Right cardiac atrium (tissue), 5 donors: Measurements from ENCODE around the gene DTNB. TPM values are rescaled to one million over a fixed set of nuclear protein-coding genes. Genes with fewer than 3 reads are reported as not detected.

Experiments used
- ATAC-seq, 2 donors: fragments of 200-7000 bp; cut with Tn5 transposase; one replicate each; pipeline versions ENCODE4 v1.8.0 to v1.9.1; 2020; ENCODE audit warnings: moderate library complexity in 2 of 2, mild to moderate bottlenecking in 1 of 2
- DNase-seq, 3 donors: peaks; one replicate each; pipeline ENCODE4 v3.0.0-alpha.2; 2020
- H3K27ac ChIP-seq: one replicate; pipeline ENCODE4 v1.5.1; 2013; ENCODE audit warnings: mild to moderate bottlenecking, low read length, control low read depth, moderate library complexity
- H3K27me3 ChIP-seq: one replicate; pipeline ENCODE4 v1.6.1; 2013; ENCODE audit not compliant: control insufficient read depth, insufficient read depth
- H3K4me1 ChIP-seq: one replicate; pipeline ENCODE4 v1.6.1; 2013; ENCODE audit warnings: low read length; ENCODE audit not compliant: control insufficient read depth, insufficient read depth
- H3K4me3 ChIP-seq: one replicate; pipeline ENCODE4 v1.5.1; 2013; ENCODE audit warnings: low read length, control low read depth
- H3K9me3 ChIP-seq: one replicate; pipeline ENCODE4 v1.6.1; 2013; ENCODE audit warnings: low read length; ENCODE audit not compliant: control insufficient read depth
- WGBS: extraction: QIAGEN DNeasy Blood & Tissue Kit; methylation state at CpG from one replicate; pipeline ENCODE4 v1.1.7; 2013; 5-methylcytosine and 5-hydroxymethylcytosine counted together
- intact Hi-C, 4 donors: fragments of 100-400 bp; cut with DNase I; formaldehyde crosslinking; loops; one replicate each; pipeline versions ENCODE4 v1.11.0 to v1.14.0; 2022 to 2023
- polyA plus RNA-seq: library from polyadenylated mRNA; stranded (reverse); fragments of 200-250 nt; gene quantifications from one replicate; pipeline ENCODE4 v1.2.3, GENCODE V29; 2013
- total RNA-seq, 4 donors: library from RNA; stranded (reverse); fragmentation: NEBNext Ultra II Directional; extraction: Animal tissue kit (Norgen Biotek cat#: 25700); gene quantifications; one replicate each; pipeline ENCODE4 v1.2.1, GENCODE V29; 2021
- donor health status: healthy with polysubstance abuse.
- donor health status: DM: no; HTN: yes; CAD: no.
- donor health status: DM: no; HTN: no; CAD: no.
- donor health status: DM: no; HTN: yes; CAD: no; lungs with severe emphysema.
- donor health status: DM: yes; HTN: yes; CAD: no.

DTNB gene
- total and polyA plus RNA-seq, 5 donors, result 3.6 to 8.1 (median 6.0) TPM

GRCh38 chr2:25453199-25453905 is 220.0 kb downstream of the DTNB start:
- ATAC-seq (no peak), DNase-seq (no peak)
- Histone ChIP-seq H3K4me3 (no peak overlapping the region), H3K27me3 (no peaks in the 10 kb centered on the region), H3K9me3 (no peaks in the 10 kb centered on the region), H3K27ac (no peak overlapping the region), H3K4me1 (no peaks in the 10 kb centered on the region)
- 90% methylated on average over 3 of the region's 3 CpGs for WGBS
- intact Hi-C loops, result no loop called here

- H3K27ac ChIP-seq, result no peak overlapping the region
- H3K4me1 ChIP-seq, result no peaks in the 10 kb centered on the region
- H3K4me3 ChIP-seq, result no peak overlapping the region
- intact Hi-C loops, result no loop called here
- no peaks in the 10 kb centered on the region for H3K27me3 ChIP-seq
- H3K9me3 ChIP-seq, result no peaks in the 10 kb centered on the region
- DNase-seq, result no peak
- WGBS, result 88% methylated on average over 6 of the region's 6 CpGs
- no peak for ATAC-seq
These were observed 224.6 kb downstream of the DTNB start for GRCh38 chr2:25448808-25449207.

GRCh38 chr2:25447018-25447417 is 226.4 kb downstream of the DTNB start:
- DNase-seq, result no peak
- Histone ChIP-seq H3K4me1 (no peaks in the 10 kb centered on the region), H3K27me3 (no peaks in the 10 kb centered on the region), H3K27ac (no peak overlapping the region), H3K4me3 (no peak overlapping the region), H3K9me3 (no peaks in the 10 kb centered on the region)
- intact Hi-C loops, result no loop called here
- WGBS, result 96% methylated on average over 1 of the region's 1 CpG
- no peak for ATAC-seq

- ATAC-seq (no peak), DNase-seq (no peak)
- intact Hi-C loops, result no loop called here
- no peaks in the 10 kb centered on the region for H3K4me1 ChIP-seq
- no peaks in the 10 kb centered on the region for H3K9me3 ChIP-seq
- H3K4me3 ChIP-seq, result no peak overlapping the region
- H3K27me3 ChIP-seq, result no peaks in the 10 kb centered on the region
- WGBS, result 83% methylated on average over 4 of the region's 4 CpGs
- no peak overlapping the region for H3K27ac ChIP-seq
These were observed 227.3 kb downstream of the DTNB start for GRCh38 chr2:25446122-25446521.

- no peak overlapping the region for H3K27ac ChIP-seq
- no peak overlapping the region for H3K4me3 ChIP-seq
- ATAC-seq, result no peak
- H3K4me1 ChIP-seq, result no peaks in the 10 kb centered on the region
- no peaks in the 10 kb centered on the region for H3K27me3 ChIP-seq
- WGBS, result 85% methylated on average over 8 of the region's 8 CpGs
- DNase-seq, result no peak
- no peaks in the 10 kb centered on the region for H3K9me3 ChIP-seq
- intact Hi-C loops, result no loop called here
These were observed 227.9 kb downstream of the DTNB start for GRCh38 chr2:25445464-25445863.

GRCh38 chr2:25444608-25445270 is 228.6 kb downstream of the DTNB start:
- H3K27ac ChIP-seq, result no peak overlapping the region

GRCh38 chr2:25443766-25444165 is 229.6 kb downstream of the DTNB start:
- H3K9me3 ChIP-seq, result no peaks in the 10 kb centered on the region
- H3K4me3 ChIP-seq, result no peak overlapping the region
- intact Hi-C loops, result no loop called here
- ATAC-seq, result no peak
- WGBS, result 93% methylated on average over 3 of the region's 3 CpGs
- no peaks in the 10 kb centered on the region for H3K4me1 ChIP-seq
- H3K27me3 ChIP-seq, result no peaks in the 10 kb centered on the region
- DNase-seq, result no peak
- no peak overlapping the region for H3K27ac ChIP-seq

More at GRCh38 chr2:25444608-25445270, 228.6 kb downstream of the DTNB start:
- Histone ChIP-seq H3K4me1 (no peaks in the 10 kb centered on the region), H3K4me3 (no peak overlapping the region), H3K27me3 (no peaks in the 10 kb centered on the region), H3K9me3 (no peaks in the 10 kb centered on the region)
- 86% methylated on average over 8 of the region's 8 CpGs for WGBS
- intact Hi-C loops, result no loop called here
- DNase-seq (no peak), ATAC-seq (no peak)

GRCh38 chr2:25441353-25441752 is 232.0 kb downstream of the DTNB start:
- intact Hi-C loops, result no loop called here
- Histone ChIP-seq H3K4me3 (no peak overlapping the region), H3K4me1 (no peaks in the 10 kb centered on the region), H3K27ac (no peak overlapping the region), H3K27me3 (no peaks in the 10 kb centered on the region), H3K9me3 (no peaks in the 10 kb centered on the region)
- no peak for DNase-seq
- ATAC-seq, result no peak
- 59% methylated on average over 3 of the region's 3 CpGs for WGBS

- 95% methylated on average over 2 of the region's 2 CpGs for WGBS
These were observed 234.6 kb downstream of the DTNB start for GRCh38 chr2:25438793-25439192.

GRCh38 chr2:25437881-25438662 is 235.3 kb downstream of the DTNB start:
- ATAC-seq (no peak), DNase-seq (no peak)
- no peak overlapping the region for H3K4me3 ChIP-seq
- no peak overlapping the region for H3K27ac ChIP-seq
- no peaks in the 10 kb centered on the region for H3K27me3 ChIP-seq
- H3K9me3 ChIP-seq, result no peaks in the 10 kb centered on the region
- H3K4me1 ChIP-seq, result no peaks in the 10 kb centered on the region
- intact Hi-C loops, result no loop called here
- WGBS, result 96% methylated on average over 4 of the region's 4 CpGs

More at GRCh38 chr2:25438793-25439192, 234.6 kb downstream of the DTNB start:
- ATAC-seq (no peak), DNase-seq (no peak)
- Histone ChIP-seq H3K9me3 (no peaks in the 10 kb centered on the region), H3K4me1 (no peaks in the 10 kb centered on the region), H3K27me3 (no peaks in the 10 kb centered on the region), H3K4me3 (no peak overlapping the region), H3K27ac (no peak overlapping the region)
- intact Hi-C loops, result no loop called here

- Histone ChIP-seq H3K9me3 (no peaks in the 10 kb centered on the region), H3K27me3 (no peaks in the 10 kb centered on the region), H3K27ac (no peak overlapping the region), H3K4me1 (no peaks in the 10 kb centered on the region), H3K4me3 (no peak overlapping the region)
- intact Hi-C loops, result no loop called here
- ATAC-seq (no peak), DNase-seq (no peak)
- WGBS, result 95% methylated on average over 1 of the region's 1 CpG
These were observed 238.0 kb downstream of the DTNB start for GRCh38 chr2:25435421-25435820.
